Astrocyte (in vitro differentiated cells and primary cell): ENCODE measurements around the gene AGPAT1.

Experiments used
- CTCF ChIP-seq: IDR thresholded peaks from 2 replicates; pipeline ENCODE4 v1.5.1; 2011; ENCODE audit warnings: low read depth, mild to moderate bottlenecking, inconsistent platforms, low read length, moderate library complexity; ENCODE audit not compliant: insufficient read depth
- EZH2 ChIP-seq: IDR thresholded peaks from 2 replicates; pipeline ENCODE4 v1.6.1; 2012; ENCODE audit warnings: mild to moderate bottlenecking, low read length, inconsistent platforms; ENCODE audit not compliant: insufficient read depth

DNA sequence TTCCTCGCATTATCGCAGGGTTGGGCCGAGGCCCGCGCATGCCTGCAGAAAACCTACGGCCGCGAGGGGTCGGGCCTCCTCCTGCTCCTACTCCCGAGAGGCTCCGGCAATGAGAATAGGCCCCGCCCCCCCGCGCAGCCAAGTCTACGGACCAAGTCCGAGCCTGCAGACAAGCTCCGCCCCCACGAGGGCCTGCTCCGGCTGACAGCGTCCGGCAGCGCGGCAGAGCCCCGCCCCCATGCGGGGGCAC, 19.7 kb upstream of the AGPAT1 start:
- TF ChIP-seq CTCF (no peak), EZH2 (no peak)
